HG03439 (cell line): ENCODE measurements around the gene SSR1.

Experiments used
- ATAC-seq: cut with Tn5 transposase; IDR thresholded peaks from one replicate; pipeline ENCODE4 v1.9.1; 2021; ENCODE audit warnings: mild to moderate bottlenecking, moderate library complexity; ENCODE audit not compliant: unreplicated experiment

SSR1 gene

DNA sequence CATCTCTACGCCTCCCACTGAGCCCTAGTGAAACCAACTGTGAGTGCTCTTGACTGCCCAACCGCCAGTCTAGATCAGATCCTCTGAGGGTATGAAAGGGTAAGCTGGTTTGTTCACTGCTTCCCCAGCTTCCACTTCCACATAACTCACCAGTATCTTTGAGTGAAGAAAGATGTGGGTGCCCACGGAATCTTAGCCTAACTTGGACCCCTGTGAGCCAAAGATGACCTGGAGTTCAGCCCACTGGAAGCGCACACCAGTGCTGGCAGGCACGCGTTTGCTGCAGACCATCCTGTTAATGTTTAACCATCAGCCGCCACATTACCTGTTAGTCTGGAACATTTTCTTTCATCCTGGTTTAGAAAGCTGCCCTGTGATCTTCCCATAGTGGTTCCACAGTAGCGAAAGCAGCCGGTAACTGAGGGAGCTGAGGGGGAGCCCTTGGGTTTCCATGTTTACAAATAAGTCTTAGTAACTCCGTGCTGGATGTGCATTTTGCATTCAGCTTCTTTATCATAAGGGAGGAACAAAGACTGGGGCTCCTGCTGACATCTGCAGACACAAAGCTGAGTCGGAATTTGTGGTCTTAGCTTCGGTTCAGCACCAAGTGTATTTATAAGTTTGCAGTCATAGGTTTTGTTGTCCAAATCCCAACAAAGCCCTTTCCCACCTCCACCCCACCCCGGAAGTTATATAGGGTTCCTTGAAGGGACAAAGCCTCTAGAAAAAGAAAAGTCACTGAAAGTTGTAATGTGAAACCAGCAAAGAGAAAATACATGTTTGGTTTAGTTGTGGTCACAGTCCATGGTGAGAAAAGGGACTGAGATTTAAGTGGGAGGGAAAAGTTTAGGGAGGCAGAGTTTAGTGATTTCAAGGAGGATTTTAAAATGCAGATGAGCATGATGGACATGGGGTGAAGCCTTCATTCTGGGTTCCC is 71.0 kb downstream of the SSR1 start:
- ATAC-seq = no peak

DNA sequence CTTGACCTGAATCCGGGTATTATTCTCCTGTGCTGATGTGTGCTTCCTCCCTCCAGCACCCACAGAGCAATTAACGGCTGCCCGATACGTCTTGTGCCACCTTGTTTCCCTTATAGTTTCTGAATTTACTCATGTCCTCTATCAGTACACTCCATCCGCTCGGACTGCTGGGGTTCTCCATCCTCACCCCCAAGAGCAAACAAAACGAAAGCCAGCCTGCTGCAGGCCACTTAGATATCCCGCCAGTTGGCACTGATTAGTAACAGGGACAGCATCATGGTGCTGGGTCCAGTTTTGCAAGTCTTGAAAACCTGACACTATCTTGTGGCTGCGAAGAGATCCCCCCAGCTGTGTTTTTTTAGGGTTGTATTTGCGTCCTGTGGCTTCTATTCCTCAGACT is 71.8 kb downstream of the SSR1 start:
- no peak for ATAC-seq

DNA sequence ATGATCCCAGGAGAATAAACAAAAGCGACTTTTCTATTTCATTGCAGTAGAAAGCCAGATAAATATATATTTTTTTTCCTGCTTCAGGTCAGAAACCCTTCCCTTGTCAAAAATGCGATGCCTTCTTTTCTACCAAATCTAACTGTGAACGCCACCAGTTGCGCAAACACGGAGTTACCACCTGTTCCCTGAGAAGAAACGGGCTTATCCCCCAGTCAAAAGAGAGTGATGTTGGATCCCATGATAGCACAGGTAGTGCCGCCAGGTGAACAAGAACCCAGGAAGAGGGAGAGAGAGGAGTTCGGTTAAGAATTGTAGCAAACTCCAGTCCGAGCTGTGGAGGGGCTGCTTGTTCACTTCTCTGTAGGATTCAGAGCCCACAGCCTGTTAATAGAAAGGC is 72.6 kb downstream of the SSR1 start:
- ATAC-seq = no peak

DNA sequence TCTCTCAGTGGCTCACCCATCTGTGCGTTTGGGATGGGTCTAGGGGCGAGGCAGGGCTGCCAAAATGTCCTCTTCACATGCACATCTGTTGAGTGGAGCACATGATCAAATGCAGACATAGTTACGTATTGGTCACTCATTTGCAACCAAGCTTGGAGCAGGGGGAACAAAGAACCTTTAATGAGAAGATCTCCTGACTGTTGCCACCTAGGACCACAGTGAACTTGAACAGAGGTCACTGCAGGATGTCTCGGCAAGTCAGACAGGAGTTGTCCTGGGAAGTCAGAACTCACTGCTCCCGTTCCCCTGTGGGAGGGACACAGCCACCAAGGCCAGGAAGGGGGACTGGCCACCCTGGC is 73.4 kb downstream of the SSR1 start:
- no peak for ATAC-seq

DNA sequence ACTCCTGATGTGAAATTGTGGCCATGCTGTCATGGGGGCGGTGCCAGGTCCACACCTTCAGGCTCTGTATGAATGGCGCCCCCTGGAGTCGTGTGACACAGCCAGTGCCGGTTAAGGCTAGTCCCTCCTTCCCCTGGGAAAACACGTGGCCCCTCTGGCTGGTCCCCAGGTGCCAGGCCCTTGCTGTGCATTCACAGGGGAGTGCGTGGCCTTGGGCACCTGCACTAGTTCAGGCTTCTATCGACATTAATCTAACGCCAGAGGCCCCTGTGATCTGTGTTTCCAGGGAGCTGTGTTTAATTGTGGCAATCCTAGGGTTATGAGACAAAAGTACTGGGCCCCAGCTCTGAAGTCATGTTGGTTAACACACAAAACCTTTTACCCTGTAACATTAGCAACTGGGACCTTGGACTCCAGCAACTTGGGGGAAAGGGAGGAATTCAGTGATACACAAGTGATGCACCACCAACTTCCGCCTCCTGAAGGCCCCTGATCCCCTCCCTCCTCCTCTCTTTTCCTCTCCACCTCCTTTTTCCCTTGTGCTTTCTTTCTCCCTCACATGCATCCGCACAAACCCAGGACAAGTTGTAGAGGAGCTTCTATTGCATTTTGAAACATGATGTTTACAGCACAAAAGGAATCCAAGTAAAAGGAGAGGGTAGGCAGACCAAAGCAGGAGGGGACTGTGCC is 74.0 kb downstream of the SSR1 start:
- no peak for ATAC-seq

DNA sequence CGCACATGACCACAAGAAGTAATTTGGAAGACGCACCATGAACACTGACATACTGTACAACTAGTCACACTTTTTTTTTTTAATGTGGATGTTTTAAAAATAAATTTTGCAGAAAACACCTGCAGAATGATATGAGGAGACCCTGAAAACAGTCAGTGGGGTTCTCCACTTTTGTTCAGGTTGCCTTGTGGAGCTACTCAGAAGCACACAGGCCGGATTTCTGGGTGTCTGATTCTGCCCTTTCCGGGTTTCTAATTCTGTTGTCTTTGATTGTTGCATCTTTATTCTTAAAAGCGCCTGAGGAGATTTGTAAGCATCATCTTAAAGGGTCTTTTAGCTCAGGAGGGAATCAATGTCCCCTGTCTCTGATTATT is 74.5 kb downstream of the SSR1 start:
- ATAC-seq = no peak

DNA sequence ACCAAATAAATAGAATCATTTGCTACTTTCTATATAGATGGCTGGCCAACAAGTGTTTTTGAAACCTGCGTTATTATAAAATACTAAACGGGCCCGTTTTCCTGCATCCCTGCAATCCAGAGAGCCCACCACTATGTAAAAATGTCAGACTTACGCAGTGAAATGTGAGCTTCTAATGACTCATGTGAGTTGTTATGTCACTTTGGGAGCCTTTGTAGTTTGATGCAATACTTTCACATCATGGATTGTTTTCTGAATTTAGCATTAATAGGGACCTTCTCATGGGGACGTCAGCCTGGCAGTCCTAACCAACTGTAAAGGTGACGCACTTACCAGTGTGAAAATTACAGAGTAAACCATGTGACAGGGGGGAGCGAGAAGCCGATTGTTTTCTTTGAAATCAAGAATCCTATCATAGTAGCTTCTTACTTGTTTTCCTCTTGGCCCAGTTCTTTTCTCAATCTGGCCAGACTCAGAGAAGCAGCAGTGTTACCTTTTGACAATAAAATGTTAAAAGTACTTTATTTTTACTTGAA is 75.3 kb downstream of the SSR1 start:
- ATAC-seq = no peak

DNA sequence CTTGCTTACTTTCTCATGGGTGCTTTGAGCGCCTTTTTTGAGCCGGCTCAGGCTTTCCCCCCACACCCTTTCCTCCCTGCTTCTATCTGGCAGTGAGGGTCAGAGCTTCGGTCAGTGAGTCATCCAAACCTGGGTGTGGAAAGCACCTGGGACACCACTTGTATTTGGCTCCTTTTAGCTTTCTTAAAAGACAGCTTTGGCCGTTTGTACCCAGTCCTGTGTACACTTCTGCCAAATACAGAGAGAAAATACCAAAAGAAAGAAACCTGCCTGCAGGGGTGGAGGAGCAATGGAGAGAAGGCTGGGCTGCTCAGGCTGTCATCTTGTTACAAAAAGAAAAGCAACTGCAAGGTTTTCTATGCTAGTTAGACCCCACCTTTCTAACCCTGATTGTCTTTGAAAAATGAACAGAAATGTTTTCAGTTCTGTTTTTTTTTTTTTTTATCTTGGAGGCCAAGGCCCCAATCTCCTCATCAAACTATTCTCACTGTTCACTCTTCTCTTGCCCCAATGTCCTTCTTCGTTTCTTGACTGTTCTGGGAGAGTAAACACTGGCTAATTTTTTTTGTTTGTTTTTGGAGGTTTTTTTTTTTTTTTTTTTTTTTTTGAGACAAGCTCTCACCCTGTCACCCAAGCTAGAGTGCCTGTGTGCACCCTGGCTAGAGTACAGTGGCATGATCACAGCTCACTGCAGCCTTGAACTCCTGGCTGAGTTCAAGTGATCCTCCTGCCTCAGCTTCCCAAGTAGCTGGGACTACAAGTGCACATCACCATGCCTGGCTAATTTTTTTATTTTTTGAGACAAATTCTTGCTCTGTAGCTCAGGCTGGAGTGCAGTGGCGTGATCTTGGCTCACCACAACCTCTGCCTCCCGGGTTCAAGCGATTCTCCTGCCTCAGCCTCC is 76.4 kb downstream of the SSR1 start:
- ATAC-seq = peak; percentile 59

DNA sequence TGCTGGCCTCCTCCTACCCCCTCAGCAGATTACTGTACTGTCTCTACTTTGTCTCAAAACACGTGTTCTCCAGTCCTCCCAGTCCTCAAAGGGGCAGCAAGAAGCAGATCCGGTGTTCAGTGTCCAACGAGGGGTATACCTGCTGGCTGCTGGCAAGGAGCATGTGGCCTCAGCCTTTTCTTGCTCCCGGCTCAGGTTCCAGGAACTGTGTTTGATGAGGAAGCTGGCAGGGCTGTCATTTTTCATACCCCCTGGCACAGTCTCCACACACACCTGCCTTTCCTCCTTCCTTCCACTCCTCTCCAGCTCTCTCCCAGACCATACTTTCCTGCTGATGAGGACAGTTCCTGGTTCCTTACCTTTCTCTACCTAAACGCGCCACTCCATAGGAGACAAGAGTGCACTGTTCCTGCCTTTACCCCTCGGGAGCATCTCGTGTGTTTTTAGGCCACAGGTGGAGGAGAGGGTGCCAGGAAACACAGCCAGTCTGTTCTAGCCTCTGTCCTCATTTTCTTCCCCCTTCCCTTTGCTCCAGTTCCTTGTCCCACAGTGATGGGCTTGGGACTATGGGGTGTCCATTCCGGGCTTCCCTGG is 77.2 kb downstream of the SSR1 start:
- ATAC-seq = peak; percentile 7

DNA sequence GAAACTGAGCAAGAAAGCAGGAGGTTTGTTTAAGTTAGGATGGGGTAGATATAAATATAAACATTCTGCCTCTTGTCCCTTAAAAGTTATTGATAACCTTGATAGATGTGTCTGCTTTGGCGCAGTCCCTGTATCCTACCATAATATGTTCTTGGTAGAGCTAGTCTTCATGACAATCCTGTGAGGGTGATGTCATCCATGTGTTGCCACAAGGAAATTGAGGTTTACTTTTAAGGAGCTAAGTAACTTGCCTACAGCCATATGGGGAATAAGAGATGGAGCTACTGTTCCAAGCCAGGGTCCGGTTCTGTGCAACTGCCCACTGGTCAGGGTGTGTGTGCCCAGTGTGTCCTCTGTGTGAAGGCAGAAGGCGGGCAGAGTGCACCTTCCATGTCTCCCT is 78.5 kb downstream of the SSR1 start:
- ATAC-seq = no peak

DNA sequence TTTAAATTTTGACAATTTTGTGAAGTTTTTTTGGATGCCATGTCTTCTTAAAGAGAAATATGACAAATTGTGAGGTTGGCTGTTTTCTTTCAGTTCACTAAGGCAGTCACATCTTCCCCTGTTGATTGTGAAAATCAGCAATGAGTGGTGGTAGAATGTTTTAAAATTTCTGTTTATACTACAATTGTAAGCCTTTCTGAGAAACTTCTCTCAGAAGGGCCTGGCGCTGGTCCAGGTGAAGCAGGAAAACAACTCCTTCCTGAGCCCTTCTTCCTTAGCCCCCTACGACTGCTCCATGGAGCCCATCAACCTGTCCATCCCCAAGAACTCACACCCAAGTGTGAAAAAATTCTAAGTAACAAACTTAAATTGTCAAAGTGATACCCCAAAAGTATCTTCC is 80.6 kb downstream of the SSR1 start:
- no peak for ATAC-seq

DNA sequence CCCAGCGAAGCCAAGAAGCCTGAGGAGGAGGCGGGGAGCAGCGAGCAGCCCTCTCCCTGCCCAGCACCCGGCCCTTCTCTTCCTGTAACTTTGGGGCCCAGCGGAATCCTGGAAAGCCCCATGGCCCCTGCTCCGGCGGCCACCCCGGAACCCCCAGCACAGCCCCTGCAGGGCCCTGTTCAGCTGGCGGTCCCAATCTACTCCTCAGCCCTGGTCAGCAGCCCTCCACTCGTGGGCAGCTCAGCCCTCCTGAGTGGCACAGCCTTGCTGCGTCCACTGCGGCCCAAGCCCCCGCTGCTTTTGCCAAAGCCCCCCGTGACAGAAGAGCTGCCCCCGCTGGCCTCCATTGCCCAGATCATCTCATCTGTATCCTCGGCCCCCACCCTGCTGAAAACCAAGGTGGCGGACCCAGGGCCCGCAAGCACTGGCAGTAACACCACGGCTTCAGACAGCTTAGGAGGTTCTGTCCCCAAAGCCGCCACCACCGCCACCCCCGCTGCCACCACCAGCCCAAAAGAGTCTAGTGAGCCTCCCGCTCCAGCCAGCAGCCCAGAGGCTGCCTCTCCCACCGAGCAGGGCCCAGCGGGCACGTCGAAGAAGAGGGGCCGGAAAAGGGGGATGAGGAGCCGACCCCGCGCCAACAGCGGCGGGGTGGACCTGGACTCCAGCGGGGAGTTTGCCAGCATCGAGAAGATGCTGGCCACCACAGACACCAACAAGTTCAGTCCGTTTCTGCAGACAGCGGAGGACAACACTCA is 81.9 kb downstream of the SSR1 start:
- no peak for ATAC-seq

DNA sequence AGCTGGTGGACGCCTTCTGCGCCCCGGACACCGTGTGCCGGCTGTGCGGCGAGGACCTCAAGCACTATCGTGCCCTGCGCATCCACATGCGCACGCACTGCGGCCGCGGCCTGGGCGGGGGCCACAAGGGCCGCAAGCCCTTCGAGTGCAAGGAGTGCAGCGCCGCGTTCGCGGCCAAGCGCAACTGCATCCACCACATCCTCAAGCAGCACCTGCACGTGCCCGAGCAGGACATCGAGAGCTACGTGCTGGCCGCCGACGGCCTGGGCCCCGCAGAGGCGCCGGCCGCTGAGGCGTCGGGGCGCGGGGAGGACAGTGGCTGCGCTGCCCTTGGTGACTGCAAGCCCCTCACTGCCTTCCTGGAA is 82.7 kb downstream of the SSR1 start:
- no peak for ATAC-seq

DNA sequence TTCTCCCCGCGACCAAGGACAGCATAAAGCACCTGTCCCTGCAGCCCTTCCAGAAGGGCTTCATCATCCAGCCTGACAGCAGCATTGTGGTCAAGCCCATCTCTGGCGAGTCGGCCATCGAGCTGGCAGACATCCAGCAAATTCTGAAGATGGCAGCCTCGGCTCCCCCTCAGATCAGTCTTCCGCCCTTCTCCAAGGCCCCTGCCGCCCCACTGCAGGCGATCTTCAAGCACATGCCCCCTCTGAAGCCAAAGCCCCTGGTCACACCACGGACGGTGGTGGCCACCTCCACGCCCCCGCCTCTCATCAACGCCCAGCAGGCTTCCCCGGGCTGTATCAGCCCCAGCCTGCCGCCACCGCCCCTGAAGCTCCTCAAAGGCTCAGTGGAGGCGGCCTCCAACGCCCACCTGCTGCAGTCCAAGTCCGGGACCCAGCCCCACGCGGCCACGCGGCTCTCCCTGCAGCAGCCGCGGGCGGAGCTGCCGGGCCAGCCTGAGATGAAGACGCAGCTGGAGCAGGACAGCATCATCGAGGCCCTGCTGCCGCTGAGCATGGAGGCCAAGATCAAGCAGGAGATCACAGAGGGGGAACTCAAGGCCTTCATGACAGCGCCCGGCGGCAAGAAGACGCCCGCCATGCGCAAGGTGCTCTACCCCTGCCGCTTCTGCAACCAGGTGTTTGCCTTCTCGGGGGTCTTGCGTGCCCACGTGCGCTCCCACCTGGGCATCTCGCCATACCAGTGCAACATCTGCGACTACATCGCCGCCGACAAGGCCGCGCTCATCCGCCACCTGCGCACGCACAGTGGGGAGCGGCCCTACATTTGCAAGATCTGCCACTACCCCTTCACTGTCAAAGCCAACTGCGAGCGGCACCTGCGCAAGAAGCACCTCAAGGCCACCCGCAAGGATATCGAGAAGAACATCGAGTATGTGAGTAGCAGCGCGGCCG is 83.3 kb downstream of the SSR1 start:
- ATAC-seq = no peak

DNA sequence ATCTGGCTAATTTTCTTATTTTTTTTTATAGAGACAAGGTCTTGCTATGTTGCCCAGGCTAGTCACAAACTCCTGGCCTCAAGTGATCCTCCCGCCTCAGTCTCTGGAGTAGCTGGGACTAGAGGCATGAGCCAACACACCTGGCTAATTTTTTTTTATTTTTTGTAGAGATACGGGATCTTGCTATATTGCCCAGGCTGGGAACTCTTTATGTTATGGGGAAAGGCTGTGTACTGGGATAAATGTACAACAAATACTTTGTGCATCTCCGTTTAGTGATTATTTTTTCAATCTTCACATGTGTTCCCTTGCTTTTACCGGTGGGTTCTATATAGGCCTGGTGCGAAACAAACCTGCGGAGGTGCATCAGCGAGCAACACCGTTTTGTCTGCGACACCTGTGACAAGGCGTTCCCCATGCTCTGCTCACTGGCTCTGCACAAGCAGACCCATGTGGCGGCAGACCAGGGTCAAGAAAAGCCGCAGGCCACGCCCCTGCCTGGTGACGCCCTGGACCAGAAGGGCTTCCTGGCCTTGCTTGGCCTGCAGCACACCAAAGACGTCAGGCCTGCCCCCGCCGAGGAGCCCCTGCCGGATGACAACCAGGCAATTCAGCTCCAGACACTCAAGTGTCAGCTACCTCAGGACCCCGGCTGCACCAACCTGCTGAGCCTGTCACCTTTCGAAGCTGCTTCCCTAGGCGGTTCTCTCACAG is 84.2 kb downstream of the SSR1 start:
- no peak for ATAC-seq

DNA sequence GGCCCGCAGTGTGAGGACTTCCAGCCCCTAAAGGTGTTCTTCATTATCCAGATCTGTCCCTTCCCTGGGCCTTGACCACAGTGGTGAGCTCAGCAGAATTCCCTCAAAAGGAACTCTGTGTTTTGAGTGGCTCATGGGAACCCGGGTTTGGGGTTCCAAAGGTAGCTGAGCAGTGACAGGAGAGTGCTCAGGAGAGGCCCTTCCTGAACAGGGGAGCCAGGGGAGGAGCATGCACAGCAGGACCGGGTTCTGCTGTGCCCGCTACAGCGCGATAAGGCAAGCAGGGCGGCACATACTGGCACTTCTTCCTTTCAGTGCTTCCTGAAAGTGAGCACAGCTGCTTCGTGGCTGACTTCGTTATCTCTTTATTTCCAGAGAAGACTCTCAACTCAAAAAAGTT is 88.3 kb downstream of the SSR1 start:
- no peak for ATAC-seq

DNA sequence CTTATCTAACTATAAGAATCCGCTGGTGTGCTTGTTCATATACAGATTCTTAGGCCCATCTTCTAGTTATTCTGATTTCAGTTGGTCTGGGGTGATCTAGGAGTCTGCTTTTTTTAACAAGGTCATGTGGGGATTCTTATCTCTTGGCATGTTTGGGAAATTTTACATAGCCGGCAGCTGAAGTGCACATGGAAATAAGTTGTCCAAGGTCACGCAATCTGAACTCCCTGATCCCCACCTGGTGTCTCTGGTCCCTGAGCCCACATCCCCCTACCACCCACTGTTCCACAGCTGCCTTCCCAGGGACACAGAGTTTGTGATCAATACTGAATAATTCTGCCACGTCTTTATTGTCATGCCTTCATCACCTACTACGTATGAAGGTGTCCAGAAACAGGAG is 90.8 kb downstream of the SSR1 start:
- no peak for ATAC-seq

DNA sequence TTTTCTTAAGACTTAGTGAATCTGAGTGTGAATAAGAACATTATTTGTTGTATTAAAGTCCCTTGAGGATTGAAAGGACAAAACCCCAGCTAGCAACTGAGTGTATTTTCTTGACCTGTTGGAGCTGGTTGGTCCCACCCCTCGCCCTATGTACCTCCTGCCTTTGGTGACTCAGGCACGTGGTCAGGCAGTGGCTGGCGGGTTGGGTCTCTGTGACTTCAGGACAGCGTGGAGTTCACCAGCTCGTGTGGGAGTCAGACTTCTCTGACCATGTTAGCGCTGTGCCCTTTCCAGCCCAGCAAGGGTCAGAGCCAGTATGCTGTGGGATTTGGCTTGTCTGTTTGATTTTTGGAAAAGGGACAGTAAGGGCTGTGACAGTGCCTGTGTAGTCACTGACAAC is 93.7 kb downstream of the SSR1 start:
- ATAC-seq = no peak
